ENCODE data around the gene TRIP10. TPM values are rescaled to one million over a fixed set of nuclear protein-coding genes. Genes with fewer than 3 reads are reported as not detected.

The TRIP10 gene
- total and polyA plus RNA-seq, 2 of the 13 experiments (the other 11 are each of a cell fraction or from before 2014, with no cell fraction given), result 32.5 to 33.2 TPM

GRCh38 chr19:6730153-6730804 is 9.2 kb upstream of the TRIP10 start (continued):
- TF ChIP-seq KIAA2018 (CRISPR knock-in tag; IDR thresholded peaks at IDR 0.05; ENCODE audit: borderline replicate concordance), result no peak
- TF ChIP-seq NFKB2 (CRISPR knock-in tag; IDR thresholded peaks at IDR 0.05; ENCODE audit: borderline replicate concordance), result 0 out of 2 replicates have a peak, but pooled peaks have one; percentile 12
- no peak for TF ChIP-seq ZNF446 (CRISPR knock-in tag; IDR thresholded peaks at IDR 0.05)
- TF ChIP-seq, protein P1, sequence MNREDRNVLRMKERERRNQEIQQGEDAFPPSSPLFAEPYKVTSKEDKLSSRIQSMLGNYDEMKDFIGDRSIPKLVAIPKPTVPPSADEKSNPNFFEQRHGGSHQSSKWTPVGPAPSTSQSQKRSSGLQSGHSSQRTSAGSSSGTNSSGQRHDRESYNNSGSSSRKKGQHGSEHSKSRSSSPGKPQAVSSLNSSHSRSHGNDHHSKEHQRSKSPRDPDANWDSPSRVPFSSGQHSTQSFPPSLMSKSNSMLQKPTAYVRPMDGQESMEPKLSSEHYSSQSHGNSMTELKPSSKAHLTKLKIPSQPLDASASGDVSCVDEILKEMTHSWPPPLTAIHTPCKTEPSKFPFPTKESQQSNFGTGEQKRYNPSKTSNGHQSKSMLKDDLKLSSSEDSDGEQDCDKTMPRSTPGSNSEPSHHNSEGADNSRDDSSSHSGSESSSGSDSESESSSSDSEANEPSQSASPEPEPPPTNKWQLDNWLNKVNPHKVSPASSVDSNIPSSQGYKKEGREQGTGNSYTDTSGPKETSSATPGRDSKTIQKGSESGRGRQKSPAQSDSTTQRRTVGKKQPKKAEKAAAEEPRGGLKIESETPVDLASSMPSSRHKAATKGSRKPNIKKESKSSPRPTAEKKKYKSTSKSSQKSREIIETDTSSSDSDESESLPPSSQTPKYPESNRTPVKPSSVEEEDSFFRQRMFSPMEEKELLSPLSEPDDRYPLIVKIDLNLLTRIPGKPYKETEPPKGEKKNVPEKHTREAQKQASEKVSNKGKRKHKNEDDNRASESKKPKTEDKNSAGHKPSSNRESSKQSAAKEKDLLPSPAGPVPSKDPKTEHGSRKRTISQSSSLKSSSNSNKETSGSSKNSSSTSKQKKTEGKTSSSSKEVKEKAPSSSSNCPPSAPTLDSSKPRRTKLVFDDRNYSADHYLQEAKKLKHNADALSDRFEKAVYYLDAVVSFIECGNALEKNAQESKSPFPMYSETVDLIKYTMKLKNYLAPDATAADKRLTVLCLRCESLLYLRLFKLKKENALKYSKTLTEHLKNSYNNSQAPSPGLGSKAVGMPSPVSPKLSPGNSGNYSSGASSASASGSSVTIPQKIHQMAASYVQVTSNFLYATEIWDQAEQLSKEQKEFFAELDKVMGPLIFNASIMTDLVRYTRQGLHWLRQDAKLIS (CRISPR knock-in tag; IDR thresholded peaks at IDR 0.05), result peak; percentile 38; the same call in 1 of the 2 replicates
- TF ChIP-seq ZNF792 (CRISPR knock-in tag; IDR thresholded peaks at IDR 0.05), result peak; percentile 54; the same call in 1 of the 2 replicates
- TF ChIP-seq, protein P2, sequence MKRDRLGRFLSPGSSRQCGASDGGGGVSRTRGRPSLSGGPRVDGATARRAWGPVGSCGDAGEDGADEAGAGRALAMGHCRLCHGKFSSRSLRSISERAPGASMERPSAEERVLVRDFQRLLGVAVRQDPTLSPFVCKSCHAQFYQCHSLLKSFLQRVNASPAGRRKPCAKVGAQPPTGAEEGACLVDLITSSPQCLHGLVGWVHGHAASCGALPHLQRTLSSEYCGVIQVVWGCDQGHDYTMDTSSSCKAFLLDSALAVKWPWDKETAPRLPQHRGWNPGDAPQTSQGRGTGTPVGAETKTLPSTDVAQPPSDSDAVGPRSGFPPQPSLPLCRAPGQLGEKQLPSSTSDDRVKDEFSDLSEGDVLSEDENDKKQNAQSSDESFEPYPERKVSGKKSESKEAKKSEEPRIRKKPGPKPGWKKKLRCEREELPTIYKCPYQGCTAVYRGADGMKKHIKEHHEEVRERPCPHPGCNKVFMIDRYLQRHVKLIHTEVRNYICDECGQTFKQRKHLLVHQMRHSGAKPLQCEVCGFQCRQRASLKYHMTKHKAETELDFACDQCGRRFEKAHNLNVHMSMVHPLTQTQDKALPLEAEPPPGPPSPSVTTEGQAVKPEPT (CRISPR knock-in tag; IDR thresholded peaks at IDR 0.05; ENCODE audit: low read depth), result no peak
- TF ChIP-seq ZNF432 (CRISPR knock-in tag; IDR thresholded peaks at IDR 0.05; ENCODE audit: borderline replicate concordance), result no peak
- TF ChIP-seq THAP9 (CRISPR knock-in tag; IDR thresholded peaks at IDR 0.05; ENCODE audit: borderline replicate concordance), result no peak
- no peak for TF ChIP-seq ZC3H4 (CRISPR knock-in tag; IDR thresholded peaks at IDR 0.05; ENCODE audit: borderline replicate concordance)
- TF ChIP-seq ZNF430 (CRISPR knock-in tag; IDR thresholded peaks at IDR 0.05), result no peak

All from HepG2 (cell line).